GM21717 (cell line): Measurements from ENCODE around the gene PPEF1.
A peak's percentile ranks its signal among the peaks of the same experiment; 100 is the strongest.

ENCODE experiments used
- ATAC-seq: cut with Tn5 transposase; IDR thresholded peaks from one replicate; pipeline ENCODE4 v1.9.1; 2021; ENCODE audit warnings: mild to moderate bottlenecking, moderate library complexity; ENCODE audit not compliant: unreplicated experiment

PPEF1 gene

GRCh38 chrX:18707426-18708049 lies at the start of gene PPEF1:
Gene PPEF1 (plus strand): TSS chrX:18707645. CDS start chrX:18707781, 136 bp downstream.
- ATAC-seq: no peak

DNA sequence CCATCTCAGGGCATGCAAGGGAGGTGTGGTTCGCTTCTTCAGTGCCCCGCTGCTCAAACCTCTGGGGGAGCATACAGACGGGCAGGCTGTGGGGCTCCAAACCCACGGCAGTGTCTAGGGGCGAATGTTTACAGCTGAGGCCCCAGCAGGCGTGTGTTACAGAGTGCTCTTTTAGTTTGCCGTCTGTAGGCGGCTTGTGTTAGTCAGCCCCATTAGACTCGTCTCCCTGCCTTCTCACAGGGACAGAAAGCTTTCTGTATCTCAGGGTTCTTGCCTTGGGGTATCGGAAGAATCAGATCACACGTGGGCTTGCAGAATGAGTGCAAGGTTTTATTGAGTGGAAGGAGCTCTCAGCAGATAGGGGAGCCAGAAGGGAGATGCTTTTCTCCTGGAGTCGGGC lies 46.2 kb upstream of the PPEF1 start:
- no peak for ATAC-seq

DNA sequence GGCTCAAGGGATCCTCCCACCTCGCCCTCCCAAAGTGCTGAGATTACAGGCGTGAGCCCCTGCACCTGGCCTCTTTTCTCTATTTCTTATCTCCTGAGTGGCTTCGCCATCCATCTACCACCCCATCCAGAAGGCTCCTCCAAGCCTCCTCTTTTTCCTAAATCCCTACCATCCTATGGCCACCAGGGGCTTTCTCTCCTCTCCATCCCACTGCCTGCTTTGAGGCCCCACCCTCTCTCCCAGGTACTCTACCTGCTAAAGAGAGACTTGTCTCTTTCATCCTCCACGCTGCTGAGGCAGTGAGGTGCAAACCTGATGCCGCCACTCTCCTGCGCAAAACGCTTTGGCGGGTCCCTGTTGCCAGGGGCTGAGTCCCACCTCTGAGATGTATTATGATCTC lies 42.5 kb upstream of the PPEF1 start:
- no peak for ATAC-seq

DNA sequence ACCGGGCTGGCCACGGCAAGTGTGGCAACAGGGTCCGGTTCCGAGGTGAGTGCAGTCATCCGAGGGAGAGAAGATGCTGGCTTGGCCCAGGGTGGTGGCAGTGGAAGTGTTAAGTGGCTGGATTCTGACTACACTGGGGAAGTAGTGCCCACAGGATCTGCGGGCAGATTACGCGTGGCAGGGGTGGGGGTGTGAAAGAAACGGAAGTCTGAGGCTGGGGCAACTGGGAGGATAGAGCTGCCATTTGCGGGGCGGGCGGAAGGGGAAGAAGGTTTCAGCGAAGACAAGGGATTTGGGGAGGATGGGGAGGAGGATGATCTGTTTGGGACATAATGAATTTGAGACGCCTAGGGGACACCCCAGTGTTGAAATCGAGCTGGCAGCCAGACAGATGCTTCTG lies 40.8 kb upstream of the PPEF1 start:
- no peak for ATAC-seq

DNA sequence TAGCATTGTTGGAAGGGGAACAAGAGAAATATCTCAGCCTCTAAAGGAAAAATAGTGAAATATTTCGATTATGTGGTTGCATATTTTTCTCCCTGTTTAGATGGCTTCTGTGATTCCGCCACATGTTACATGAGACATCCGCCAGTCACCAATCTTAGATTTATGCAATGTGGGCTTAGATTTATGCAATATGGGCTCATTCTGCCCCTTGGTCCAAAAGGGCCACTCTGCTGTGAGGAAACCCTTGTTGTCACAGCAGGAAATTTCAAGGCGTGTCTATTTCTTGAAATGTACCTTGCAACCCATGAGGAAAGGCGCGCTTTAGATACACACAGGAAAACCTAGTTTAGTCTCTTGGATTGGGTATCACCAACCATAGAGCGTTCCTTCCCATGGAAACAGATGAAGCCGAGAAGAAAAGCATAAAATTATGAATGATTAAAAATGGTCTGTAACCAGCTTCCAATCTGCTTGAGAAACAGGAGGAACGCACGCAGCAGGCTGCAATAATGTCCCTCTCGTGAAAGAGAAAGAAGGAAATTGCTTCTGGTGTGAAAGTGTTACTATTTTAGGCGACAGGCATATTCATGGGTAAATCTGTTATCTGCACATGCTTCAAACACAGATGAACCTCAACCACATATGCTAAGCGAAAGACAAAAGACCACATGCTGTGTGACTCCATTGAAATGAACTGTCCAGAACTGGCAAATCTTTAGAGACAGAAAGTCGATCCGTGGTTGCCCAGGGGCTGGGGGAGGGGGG lies 39.2 kb upstream of the PPEF1 start:
- no peak for ATAC-seq

GRCh38 chrX:18672008-18672407 lies 35.4 kb upstream of the PPEF1 start, which contains the start of gene RS1:
Gene RS1 (minus strand): TSS chrX:18672108. CDS start chrX:18672068, 40 bp downstream.
- no peak for ATAC-seq

DNA sequence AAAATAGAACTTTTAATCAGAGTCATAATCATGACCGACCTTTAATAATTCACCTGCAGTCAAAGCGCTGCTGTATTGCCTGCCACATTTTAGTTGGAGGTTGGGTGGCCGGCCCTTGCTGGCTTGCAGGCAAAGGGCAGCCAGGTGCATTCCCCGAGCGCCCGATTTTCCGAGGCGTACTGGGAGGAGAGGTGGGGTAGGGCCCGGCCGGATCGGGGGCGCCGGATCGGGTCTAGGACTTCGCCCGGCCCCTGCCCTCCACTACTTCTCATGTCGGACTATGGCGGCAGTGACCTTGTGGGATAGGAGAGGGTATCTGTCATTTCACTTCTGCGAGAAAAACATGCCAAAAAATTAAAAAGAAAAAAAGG lies 33.0 kb upstream of the PPEF1 start:
- peak; percentile 30 for ATAC-seq

GRCh38 chrX:18674788-18675735 lies 32.4 kb upstream of the PPEF1 start:
- ATAC-seq: peak; percentile 88

GRCh38 chrX:18676050-18676449 lies 31.4 kb upstream of the PPEF1 start:
- ATAC-seq: no peak

DNA sequence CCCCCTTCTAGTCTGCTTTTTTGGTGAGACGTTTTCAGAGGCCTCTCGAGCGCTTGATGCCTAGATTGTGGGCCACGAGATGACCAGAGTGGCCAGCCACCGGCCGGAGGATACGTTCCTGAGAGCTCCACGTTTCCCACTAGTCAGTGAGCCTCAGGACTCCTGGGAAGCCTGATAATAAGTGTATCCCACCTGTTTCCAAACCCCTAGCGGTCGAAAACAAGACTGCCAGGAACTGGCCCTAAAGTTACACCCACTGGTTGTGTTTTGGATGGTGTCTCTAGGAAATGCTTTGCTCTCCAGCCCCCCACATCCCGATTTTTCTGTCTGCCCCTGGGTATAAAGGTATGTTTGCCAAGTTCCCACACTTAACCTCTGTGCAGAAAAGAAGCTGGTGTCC lies 31.0 kb upstream of the PPEF1 start:
- no peak for ATAC-seq

DNA sequence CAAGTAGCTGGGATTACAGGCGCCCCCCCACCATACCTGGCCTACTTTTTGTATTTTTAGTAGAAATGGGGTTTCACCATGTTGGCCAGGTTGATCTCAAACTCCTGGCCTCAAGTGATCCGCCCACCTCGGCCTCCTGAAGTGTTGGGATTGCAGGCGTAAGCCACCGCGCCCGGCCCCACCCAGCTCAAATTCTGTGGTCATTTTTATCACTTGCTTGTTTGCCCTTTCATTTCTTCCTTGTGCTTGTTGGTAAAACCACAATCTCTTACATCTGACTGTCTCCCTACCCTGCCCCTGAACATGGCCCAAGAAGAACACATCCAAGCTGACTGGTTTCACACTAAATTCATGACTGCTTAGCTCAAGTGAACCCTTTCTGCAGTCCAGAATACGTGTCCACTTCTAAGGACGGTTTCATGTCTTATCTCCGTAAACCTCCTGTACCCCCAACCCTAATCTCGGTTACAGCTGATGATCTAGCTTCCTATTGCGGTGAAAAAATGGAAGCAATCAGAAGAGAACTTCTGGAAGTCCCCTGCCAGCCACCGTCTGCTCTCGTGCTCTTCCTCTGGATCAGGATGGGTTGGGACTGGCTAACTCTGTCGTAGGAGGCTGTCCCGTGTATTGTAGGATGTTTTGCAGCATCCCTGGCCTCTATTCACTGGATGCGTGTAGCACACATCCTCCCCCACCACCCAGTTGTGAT lies 30.1 kb upstream of the PPEF1 start:
- ATAC-seq: no peak

DNA sequence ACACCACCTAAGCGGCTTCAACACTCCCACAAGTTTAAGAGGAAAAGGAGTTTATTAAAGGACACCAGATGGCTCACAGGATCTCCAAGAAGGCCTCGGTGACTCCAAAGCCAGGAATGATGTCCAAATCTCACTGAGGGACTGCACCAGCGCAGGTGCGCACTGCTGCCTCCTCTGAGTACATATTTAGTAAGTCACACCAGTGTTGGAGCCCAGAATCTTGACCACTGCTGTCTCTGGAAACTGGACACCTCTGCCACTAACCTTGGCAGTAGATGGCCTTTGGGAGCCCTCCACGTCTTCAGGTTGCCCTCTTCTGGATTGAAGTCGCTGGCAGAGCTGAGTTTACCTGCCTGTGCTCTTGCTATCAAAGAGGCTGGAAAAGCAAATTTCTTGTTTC lies 25.4 kb upstream of the PPEF1 start:
- ATAC-seq: no peak

DNA sequence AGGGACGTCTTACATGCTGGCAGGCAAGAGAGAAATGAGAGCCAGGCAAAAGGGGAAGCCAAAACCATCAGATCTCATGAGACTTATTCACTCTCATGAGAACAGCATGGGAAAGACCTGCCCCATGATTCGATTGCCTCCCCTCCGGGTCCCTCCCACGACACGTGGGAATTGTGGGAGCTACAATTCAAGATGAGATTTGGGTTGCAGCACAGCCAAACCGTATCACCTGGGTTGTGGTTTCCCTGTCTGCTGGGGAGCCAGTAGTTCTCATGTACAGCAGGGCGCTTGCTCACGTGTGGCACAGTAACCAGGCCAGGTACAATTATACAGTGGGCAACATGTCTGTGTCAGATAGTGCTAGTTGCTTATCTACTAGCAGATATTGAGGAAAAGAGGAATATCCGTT lies 24.5 kb upstream of the PPEF1 start:
- ATAC-seq: no peak

GRCh38 chrX:18687856-18688495 lies 19.5 kb upstream of the PPEF1 start:
- no peak for ATAC-seq

DNA sequence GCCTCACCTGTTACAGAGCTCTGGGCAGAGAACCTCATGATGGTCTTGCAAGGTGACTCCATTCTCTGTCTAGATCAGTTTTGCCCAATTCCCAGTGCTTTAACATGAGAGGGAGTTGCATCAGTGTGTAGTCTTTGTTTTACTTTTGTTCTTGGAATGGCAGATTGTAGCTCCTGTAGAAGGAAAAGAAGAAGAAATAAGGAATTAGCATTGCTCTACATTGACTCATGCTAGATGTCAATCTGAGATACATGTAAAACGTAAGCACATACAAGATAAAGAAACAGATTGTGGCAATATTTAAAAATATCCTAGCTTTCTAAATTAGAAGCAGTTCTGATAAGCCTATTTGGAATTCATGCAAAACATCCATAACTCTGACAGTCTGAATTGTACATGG lies 16.0 kb upstream of the PPEF1 start:
- no peak for ATAC-seq

DNA sequence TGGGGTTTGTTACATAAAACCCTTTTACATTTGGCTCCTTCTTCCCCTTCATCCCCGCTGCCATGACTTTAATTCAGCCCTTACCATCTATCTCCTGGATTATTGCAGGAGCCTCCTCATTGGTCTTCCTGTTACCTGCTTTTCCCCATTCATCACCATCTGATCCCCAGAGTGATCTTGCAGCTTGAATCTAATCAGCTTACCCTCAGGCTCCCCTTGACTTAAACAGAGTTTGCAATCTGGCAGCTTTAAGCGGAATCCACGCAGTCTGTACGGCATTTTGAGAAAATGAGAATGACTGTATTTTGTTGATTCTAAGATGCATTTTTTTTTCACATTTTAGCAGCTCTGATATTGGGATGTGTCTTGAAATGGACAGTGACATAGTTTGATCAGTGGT lies 14.9 kb upstream of the PPEF1 start:
- ATAC-seq: no peak

GRCh38 chrX:18696653-18697052 lies 10.8 kb upstream of the PPEF1 start:
- no peak for ATAC-seq

GRCh38 chrX:18698737-18699650 lies 8.5 kb upstream of the PPEF1 start:
- ATAC-seq: no peak

DNA sequence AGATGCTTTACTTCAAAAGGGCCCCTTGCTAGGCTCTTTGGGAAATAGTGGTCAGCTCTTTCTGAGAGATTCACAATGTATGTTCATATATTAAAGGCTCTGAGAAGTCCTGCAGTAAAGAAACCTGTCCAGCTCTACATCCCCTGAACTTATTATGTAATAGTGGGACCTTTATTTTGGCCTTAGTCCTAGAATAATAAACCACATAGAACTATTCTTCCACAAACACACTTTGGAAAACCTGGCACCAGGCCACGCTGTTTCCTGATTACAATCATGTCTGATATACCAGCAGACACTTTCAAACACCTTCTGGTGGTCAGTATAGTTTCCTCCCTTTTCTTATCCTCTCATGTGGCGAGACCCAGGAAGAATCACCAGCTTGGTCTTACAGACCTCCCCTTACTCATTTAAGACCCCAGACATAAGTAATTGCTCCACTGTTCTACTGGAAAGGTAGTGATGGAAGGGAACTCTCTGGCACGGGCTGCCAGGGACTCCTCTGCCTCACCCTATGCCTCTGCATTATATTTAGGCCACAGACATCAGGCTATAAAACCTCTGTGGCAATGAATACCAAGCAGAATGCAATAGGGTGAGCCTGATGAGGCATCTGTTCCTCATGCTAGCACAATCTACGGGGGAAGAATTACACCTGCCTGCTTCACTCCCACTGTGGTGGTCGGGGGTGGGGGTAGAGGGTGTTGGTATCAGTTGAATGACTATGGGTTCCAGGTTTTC lies 5.7 kb upstream of the PPEF1 start:
- ATAC-seq: no peak
